Measurements from ENCODE around the gene GOLGA8J.
"Not testable (repeated sequence)": the region's sequence is repeated elsewhere in the genome, so short reads cannot be mapped to it uniquely, and the experiment has no call there.

Gene GOLGA8J

DNA sequence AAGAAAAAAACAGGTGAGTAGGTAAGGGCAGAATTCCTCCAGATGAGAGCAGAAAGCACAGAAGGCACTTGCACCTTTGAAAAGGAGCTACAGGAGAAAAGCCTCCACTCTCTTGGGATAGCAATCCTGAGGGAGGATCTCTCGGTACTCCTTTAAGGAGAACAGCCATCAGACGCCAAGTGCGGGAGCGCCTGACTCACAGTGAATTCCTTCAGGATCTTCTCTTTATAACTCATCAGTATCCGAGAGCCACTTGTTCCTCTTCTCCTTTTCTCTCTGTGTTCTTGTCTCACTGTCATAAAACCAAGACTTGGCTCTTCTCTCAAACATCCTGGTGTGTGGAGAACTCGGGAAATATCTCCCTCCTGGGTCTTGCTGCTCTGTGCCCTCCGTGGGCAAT lies 10.1 kb upstream of the GOLGA8J start:
- no peak for DNase-seq (ENCODE audit: low read depth, low spot score)

- no peak for DNase-seq (ENCODE audit: low read depth, low spot score)
These were observed 8.8 kb upstream of the GOLGA8J start for GRCh38 chr15:30073915-30074314.

DNA sequence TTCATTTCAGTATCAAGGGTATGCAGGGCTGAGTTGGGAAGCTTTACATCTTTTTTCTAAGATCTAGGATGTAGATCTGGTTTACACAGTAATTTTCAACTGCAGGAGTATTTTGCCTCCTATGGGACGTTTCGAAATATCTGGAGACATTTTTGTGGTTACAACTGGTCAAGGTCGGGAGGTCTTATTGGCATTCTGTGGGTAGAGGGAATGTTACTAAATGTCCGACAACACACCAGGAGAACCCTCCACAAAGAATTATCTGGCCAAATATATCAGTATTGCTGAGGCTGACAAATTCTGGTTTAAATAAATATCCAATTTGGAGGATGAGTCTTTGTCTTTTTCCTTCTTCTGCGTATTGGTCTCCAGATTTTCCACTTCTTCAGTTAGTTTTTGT lies 1.9 kb upstream of the GOLGA8J start:
- not testable (repeated sequence) for DNase-seq (ENCODE audit: low read depth, low spot score)

DNA sequence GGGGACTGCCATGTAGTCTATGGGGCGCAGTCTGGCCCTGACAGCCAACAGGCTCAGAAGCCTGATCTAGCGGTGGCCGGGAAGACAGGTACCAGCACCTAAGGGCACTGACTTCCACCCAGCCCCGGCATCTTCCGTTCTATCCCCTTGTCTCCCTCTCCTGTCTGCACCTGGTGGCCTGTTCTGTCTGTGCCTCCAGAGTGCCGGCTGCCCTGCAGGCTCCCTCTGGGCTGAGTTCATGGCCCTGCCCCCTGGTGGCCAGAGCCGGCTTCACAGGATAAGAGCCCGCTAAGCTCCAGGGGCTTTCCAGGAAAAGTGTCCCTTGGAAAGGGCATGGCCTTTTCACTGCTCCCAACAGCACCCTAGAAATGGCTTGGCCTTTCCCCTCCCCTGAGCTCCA lies 15.1 kb downstream of the GOLGA8J start:
- DNase-seq (ENCODE audit: low read depth, low spot score), result not testable (repeated sequence)

DNA sequence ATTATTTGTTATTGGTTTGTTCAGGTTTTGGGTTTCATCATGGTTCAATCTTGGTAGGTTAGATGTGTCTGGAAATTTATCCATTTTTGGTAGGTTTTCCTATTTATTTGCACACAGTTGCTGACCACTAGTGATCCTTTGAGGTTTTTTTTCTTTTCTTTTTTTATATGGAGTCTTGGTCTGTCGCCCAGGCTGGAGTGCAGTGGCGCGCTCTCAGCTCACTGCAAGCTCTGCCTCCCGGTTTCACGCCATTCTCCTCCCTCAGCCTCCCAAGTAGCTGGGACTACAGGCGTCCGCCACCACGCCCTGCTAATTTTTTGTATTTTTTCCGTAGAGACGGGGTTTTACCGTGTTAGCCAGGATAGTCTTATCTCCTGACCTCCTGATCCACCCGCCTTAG lies 20.1 kb downstream of the GOLGA8J start:
- DNase-seq (ENCODE audit: low read depth, low spot score), result not testable (repeated sequence)

DNA sequence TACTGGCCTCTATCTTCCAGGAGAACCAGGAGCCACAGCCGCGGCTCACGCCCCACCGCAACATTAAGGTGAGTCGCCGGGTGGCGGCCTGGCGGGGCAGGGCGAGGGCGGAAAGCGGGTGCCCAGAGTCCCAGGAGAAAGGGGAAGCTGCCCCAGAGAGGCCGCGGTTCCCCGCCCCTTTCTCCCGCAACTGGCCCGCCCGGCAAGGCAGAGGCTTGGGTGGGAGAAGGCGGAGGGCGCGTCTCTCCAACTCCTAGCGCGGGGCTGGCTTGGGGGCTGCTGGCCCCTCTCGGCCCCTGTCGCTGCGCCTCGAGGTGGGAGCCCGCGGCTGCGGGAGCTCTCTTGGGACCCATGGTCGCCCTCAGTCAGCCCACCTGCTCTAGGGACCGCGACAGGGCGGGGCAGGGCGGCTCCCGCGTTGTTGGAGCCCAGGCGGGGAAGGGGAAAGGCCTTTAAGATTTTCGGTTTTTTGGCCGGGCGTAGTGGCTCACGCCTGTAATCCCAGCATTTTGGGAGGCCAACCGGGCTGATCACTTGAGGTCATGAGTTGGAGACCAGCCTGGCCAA lies 21.3 kb downstream of the GOLGA8J start:
- DNase-seq (ENCODE audit: low read depth, low spot score), result not testable (repeated sequence)

GRCh38 chr15:30110591-30110990 lies 27.8 kb downstream of the GOLGA8J start:
- not testable (repeated sequence) for DNase-seq (ENCODE audit: low read depth, low spot score)

- not testable (repeated sequence) for DNase-seq (ENCODE audit: low read depth, low spot score)
These were observed 47.3 kb downstream of the GOLGA8J start for GRCh38 chr15:30130066-30130465.

- DNase-seq (ENCODE audit: low read depth, low spot score), result not testable (repeated sequence)
These were observed 52.0 kb downstream of the GOLGA8J start, which contains the start of gene GOLGA8T for GRCh38 chr15:30134751-30135150. Gene GOLGA8T (plus strand): TSS chr15:30135051. CDS start chr15:30135149, 98 bp downstream.

Measured in activated naive CD8-positive, alpha-beta T cell treated with anti-CD3 and anti-CD28 coated beads, Interleukin-2, amount 50 U/mL, for 16 hours (primary cell).